Astrocyte of the spinal cord (primary cell): Measurements from ENCODE around the gene ZRANB1.

ENCODE experiments used
- DNase-seq: peaks from one replicate; pipeline ENCODE4 v3.0.0; 2011; ENCODE audit warnings: low read depth, low spot score
- H3K4me3 ChIP-seq: 2 replicates; pipeline ENCODE4 v1.5.1; 2011; ENCODE audit warnings: low read depth, mild to moderate bottlenecking, low read length, moderate library complexity
- in situ Hi-C: cut with HindIII; loops from 2 replicates; pipeline ENCODE4 v1.10.0; 2017; ENCODE audit warnings: low sequenced_read_pairs
- TF ChIP-seq, protein P1 (sequence below): IDR thresholded peaks from 2 replicates; pipeline ENCODE4 v1.5.1; 2012; ENCODE audit warnings: low read depth, mild to moderate bottlenecking, low read length, inconsistent platforms

Gene ZRANB1

DNA sequence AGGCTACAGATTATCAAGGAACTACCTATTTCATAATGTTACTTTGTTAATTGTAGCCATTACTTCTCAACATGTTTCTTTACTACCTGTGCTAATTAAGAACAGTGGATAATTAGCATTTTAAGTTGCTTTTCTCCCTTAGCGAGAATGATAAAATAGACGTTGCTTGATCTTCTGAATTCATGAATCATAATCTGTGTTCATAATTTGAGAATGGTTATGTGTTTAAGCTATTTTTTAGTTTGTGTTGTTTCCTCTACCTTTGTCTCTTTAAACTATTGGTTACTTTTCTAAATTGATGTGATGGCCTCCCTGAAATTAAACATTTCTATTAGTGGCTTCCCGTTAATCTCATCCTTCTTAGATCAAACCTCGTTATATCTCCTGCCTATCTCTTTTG is at the start of gene ZRANB1:
Gene ZRANB1 (plus strand): TSS at position 301 of the 400 bp plus-strand sequence. CDS start 371 bp downstream, outside the sequence.
- in situ Hi-C loops, result no loop called here
- H3K4me3 ChIP-seq, result no peak within 1 kb of the TSS
- DNase-seq, result no peak
- TF ChIP-seq, protein P1, sequence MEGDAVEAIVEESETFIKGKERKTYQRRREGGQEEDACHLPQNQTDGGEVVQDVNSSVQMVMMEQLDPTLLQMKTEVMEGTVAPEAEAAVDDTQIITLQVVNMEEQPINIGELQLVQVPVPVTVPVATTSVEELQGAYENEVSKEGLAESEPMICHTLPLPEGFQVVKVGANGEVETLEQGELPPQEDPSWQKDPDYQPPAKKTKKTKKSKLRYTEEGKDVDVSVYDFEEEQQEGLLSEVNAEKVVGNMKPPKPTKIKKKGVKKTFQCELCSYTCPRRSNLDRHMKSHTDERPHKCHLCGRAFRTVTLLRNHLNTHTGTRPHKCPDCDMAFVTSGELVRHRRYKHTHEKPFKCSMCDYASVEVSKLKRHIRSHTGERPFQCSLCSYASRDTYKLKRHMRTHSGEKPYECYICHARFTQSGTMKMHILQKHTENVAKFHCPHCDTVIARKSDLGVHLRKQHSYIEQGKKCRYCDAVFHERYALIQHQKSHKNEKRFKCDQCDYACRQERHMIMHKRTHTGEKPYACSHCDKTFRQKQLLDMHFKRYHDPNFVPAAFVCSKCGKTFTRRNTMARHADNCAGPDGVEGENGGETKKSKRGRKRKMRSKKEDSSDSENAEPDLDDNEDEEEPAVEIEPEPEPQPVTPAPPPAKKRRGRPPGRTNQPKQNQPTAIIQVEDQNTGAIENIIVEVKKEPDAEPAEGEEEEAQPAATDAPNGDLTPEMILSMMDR, result no peak

DNA sequence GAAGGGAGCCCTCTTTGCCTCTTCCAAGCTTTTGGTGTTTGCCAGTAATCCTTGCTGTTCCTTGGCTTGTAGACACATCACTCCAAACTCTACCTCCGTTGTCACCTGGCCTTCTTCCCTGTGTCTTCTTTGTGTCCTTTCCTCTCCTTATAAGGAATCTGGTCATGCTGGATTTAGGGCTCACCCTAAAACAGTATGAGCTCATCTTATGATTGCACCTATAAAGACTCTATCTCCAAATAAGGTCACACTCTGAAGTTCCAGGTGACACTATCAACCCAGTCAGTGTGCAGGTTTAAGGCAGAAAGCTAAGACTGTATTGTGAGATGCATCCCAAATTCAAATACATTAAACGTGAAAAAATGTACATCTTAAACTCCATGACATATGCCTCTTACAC is 49.0 kb upstream of the ZRANB1 start:
- no peak overlapping the region for H3K4me3 ChIP-seq
- in situ Hi-C loops, result no loop called here
- TF ChIP-seq, protein P1, result no peak
- DNase-seq, result no peak

DNA sequence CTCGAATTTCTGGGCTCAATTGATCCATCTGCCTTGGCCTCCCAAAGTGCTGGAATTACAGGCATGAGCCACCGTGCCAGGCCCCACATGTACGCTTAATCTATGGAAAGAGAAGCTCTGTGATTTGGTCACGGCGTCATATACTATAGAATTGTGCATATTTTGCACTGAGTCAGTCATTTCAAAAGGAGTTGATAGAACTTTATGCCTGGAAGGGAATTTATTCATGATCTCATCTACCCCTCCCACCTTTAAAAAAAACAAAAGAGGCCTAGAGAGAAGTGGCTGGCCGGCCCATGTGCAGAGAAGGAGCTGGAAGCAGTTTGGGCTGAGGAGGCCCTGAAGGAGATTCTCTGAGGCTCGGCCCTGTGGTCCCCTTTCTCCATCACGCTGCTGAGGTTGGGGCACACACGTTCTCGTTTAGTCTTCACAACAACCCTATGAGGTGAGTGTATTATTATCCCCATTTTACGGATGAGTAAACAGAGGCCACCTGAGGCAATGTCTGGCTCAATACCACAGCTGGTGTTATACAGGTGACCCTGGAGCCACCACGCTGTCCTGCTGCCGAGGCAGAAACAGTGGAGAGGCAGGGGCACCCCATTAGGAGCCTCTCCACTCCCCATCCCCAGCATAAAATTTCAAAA is 47.2 kb upstream of the ZRANB1 start:
- in situ Hi-C loops, result no loop called here
- DNase-seq, result no peak
- no peak overlapping the region for H3K4me3 ChIP-seq
- TF ChIP-seq, protein P1, result no peak

DNA sequence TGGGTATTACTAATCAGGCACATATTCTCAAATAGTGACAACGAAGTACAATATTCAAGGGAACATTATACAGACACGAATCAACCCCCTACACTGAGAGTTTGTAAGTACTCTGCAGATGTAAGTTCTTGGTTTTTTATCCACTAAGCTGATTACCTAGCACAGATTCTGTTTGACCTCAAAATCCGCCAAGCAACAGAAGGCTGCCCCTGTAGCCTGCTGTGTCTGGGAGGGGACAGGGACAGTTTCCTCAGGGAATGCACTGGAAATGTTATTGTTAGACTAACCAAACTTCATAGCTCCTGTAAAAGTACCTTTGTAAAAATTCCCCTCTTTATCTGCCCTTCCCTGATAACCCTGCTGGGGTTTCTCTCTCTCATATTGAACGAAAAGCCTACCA is 45.2 kb upstream of the ZRANB1 start:
- H3K4me3 ChIP-seq, result no peak overlapping the region
- in situ Hi-C loops, result no loop called here
- DNase-seq, result no peak
- TF ChIP-seq, protein P1, result no peak

DNA sequence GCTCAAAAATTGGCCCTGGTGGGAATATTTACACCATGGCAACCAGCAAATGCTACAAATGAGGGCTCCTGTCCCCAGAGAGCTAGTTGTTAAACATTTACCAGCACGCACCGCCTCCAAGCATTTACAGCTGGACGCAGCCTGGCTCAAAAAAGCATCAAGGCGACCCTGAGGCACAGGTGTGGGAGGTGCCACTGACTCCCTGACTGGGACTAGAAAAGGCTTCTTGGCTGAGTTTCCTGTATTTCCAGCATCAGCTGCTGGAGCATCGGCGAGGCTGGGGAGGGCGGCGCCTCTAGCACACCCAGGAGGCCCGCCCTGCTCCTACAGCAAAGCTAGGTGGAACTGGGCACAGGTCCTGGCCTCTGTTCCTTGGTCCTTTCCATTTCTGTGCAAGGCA is 43.5 kb upstream of the ZRANB1 start:
- DNase-seq, result no peak
- TF ChIP-seq, protein P1, result no peak
- in situ Hi-C loops, result no loop called here
- H3K4me3 ChIP-seq, result no peak overlapping the region

DNA sequence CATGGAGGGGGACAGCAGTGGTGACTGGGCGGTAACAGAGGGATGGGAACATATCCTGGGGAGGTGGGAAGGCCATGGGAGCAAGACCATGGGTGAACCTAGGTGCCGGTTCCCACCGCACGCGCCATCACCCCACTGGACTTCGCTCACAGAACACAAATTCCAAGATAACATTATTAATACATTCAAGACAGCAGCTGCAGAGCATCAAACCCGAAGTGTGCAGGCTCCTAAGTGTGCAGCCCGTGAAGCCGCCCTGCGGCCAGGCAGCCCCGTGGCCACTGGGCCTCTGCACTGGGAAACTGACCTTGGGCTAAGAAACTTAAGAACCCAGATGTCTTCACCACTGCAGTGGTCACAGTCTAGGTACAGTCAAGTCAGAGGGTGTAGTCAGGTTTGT is 42.8 kb upstream of the ZRANB1 start:
- in situ Hi-C loops, result no loop called here
- TF ChIP-seq, protein P1, result no peak
- no peak for DNase-seq
- H3K4me3 ChIP-seq, result no peak overlapping the region
